ENCODE results near the gene EXOC4.
"Not testable (repeated sequence)": the region's sequence is repeated elsewhere in the genome, so short reads cannot be mapped to it uniquely, and the experiment has no call there.

Gene EXOC4

DNA sequence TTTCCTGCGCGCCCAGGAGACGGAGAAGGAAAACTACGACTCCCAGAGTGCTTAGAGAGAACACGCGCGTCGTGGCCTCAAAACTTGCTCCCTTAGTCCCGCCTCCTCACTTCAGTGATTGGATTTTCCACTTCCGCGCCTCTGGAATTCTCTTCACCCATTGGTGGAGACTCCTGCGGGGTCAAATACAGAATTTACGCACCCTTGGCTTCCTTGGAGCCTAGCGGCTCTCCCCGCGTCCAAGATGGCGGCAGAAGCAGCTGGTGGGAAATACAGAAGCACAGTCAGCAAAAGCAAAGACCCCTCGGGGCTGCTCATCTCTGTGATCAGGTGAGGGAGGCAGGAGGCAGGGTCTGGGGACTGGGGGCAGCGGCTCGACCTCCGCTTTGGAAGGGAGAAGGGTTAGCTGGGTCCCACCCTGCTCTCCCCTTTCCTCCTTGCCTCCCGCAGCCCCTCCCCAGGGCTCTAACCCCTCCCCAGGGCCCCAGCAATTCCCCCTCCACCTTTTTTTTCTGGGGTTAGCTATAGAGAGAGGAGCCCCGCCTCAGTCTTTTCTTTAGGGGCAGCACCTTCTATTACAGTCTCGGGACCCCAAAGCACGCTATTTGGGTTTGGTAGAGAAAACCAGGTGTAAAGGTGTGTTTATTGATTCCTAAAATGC, at the start of gene EXOC4:
Gene EXOC4 (plus strand): TSS at position 221 of the 661 bp plus-strand sequence.
- peak; percentile 91 for DNase-seq

DNA sequence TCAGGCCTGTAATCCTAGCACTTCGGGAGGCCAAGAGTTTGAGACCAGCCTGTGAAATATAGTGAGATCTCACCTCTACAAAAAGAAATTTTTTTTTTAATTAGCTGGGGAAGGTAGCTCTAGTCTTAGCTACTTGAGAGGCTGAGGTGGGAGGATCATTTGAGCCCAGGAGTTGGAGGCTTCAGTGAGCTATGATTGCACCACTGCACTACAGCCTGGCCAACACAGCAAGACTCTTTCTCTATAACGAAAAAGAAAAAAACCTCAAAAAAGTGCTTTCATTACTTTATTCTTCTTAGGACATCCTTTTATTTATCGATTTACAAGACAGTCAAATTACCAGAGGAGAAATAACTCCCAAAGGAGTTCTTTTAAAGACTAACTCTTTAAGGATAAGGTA, 49.4 kb upstream of the EXOC4 start:
- no peak for DNase-seq

DNA sequence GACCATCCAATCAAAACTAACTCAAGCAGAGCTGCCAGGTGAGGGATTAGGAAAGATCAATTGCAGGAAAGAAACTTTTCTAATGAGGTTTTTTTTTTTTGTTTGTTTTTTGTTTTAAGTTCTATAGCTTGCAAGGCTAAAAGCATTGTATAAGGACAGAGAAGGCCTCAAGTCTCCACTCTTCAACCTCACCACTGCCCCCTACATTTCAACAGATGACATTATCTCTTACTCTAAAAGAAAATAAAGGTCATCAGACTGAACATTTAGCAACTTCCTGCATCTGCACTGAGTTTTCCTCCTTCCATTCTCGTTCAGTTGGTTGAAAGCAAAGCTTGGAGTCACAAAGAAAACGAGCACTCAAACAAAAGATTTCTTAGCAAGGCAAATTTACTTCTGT, 45.2 kb upstream of the EXOC4 start:
- no peak for DNase-seq

DNA sequence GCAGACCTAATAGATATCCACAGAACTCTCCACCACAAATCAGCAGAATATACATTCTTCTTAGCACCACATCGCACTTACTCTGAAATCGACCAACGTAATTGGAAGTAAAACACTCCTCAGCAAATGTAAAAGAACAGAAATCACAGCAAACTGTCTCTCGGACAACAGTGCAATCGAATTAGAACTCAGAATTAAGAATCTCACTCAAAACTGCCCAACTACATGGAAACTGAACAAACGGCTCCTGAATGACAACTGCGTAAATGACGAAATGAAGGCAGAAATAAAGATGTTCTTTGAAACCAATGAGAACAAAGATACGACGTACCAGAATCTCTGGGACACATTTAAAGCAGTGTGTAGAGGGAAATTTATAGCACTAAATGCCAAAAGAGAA, 42.1 kb upstream of the EXOC4 start:
- not testable (repeated sequence) for DNase-seq

DNA sequence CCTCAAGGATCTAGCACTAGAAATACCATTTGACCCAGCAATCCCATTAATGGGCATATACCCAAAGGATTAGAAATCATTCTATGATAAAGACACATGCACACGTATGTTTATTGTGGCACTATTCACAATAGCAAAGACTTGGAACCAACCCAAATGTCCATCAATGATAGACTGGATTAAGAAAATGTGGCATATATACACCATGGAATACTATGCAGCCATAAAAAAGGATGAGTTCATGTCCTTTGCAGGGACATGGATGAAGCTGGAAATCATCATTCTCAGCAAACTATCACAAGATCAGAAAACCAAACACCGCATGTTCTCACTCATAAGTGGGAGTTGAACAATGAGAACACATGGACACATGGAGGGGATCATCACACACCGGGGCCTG, 39.1 kb upstream of the EXOC4 start:
- DNase-seq: not testable (repeated sequence)

DNA sequence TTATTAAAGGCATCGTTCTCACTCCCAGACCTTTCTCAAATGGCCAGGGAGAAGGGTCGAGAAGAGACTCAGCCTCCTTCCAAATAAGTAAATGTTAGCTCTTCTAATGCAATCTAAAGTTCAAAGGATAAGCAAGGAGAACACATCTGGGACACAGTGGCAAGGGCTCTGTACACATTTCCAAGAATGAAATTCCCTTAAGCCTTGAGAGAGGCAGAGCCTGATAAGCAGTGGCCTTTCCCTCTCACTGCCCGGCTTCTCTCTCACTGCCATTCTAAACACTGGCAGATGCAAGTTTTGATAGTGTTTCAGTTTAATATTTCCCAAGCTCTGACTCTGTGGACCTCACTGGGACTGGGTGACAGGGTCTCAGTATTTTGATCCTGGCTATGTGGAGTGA, 35.1 kb upstream of the EXOC4 start:
- DNase-seq: no peak

DNA sequence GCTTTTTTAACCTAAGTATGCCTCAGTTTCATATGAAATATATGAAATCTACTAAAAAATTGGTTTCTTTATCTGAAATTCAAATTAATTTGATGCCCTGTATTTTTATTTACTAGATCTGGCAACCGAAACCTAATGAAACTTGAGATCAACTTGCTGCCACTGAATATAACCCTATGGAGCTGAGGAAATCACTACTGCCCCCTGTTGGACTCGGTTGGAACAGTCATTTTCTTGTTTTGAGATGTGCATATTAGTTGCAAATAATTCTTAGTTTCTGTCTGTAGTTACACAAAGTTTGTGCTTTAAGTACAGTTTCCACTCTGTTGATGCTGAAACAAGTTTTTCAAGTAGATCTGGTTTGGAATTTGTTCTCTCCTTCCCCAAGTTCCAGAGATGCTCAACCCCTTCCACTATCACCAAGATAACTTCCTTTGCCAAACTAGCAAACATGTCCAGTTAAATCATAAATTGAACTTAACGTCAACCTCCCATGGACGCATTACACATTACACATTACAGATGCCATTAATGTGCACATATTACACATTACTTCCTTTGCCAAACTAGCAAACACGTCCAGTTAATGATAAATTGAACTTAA, 22.2 kb upstream of the EXOC4 start:
- DNase-seq: peak; percentile 66

DNA sequence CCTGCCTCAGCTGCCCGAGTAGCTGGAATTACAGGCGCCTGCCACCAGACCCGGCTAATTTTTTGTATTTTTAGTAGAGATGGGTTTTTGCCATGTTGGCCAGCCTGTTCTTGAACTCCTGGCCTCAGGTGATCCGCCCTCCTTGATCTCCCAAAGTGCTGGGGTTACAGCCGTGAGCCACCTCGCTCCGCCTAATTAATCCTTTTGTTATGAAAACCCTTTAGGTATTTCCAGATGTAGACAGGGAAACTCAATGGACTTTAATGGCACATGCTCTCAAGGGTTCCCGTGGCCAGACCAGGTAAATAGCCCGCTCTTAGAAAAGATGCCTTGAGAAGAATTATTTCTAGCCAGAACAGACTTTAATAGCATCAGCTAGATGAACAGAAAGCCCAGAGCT, 19.7 kb upstream of the EXOC4 start:
- no peak for DNase-seq

DNA sequence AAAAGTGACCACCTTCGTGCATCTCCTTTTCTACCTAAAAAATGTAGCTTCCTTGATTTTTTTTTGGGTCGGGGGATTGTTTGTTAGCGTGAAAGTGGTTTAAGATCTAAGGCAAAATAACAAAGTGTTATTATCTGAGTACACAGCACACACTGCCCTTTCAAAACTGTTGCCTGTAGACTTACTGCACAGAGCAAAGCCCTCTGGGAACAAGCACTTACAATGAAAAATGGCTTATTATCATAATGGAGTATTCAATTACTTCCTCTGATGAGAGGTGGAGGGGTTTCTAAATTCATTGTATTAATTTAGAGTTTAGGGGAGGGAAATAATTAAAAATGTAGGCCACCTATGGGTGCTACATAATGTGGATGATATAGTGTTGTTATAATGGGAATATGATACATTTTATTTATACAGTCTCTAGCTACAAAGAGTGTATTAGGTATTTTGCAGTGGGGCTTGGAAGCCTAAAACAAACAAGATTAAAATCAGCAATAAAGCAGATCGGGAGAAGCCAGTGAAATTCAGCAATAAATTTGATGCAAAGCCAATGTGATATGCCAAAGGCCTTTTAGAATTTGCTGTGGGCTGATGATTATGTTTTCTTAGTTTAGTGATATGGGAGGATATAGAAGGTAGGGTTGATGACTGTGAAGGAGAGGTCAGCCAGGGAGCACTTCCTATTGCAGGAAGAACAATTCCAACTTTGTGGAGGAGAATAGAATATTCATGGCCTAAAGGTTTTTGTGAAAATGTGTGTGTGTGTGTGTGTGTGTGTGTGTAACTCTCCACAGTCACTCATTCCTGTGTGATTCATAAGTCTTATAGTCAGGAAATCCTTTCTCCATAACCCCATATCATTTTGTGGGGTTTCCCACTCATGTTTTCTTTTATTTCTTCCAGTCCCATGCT, 17.7 kb upstream of the EXOC4 start:
- DNase-seq: no peak

DNA sequence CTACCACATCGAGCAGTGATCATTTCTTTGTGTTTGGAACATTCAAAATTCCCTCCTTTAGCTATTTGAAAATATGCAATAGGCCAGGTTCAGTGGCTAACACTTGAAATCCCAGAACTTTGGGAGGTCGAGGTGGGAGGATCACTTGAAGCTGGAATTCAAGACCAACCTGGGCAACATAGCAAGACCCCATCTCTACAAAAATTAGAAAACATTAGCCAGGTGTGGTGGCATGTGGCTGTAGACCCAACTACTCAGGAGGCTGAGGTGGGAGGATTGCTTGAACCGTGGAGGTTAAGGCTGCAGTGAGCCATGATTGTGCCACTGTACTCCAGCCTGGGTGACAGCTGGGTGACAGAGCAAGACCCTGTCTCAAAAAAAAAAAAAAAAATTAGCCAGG, 15.3 kb upstream of the EXOC4 start:
- DNase-seq: no peak

DNA sequence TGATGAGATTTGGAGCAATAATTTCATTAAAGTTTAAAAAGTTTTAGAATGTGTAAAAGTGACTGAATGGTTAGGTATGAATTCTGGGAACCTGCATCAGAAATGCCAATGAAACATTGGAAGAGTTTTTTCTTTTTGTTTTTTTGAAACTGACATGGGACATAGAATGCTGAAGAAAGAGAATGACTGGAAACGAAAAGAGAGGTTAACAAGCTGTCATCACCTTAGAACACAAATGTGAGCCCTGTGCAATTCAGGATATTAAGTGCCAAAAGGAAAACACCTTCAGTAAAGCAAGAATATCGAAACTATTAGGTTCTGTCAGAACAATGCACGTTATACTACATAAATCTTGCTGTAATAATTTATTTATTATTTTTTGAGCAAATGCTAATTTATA, 12.6 kb upstream of the EXOC4 start:
- no peak for DNase-seq

DNA sequence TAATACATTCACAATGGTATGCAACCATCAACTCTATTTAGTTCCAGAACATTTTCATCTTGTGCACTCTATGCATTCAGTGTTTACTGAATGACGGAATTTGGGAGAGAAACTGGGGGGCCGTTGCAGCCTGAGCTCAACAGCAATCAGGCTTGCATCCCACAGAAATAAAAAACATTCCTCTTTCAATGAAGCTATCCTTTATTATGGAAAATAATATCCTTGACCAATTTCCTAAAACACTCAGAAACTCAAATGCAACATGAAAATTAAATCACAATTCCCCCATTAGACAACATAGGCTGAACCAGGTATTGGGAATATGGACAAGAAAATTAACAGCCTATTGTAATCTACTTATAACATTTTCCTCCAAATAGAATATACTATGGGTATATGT, 6.3 kb upstream of the EXOC4 start:
- DNase-seq: no peak

DNA sequence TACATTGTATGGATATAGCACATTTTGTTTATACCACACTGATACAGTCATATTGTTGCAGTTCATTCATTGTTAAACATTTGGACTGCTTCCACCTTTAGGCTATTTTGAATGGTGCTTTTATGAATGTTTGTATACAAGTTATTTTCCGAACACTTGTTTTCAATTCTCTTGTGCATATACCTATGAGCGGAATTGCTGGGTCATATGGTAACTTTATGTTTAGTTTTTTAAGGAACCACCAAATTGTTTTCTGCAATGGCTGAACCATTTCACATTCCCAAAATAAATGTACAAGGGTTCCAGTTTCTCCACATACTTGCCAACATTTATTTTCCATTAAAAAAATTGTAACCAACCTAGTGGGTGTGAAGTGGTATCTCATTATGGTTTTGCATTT, 4.0 kb upstream of the EXOC4 start:
- no peak for DNase-seq

DNA sequence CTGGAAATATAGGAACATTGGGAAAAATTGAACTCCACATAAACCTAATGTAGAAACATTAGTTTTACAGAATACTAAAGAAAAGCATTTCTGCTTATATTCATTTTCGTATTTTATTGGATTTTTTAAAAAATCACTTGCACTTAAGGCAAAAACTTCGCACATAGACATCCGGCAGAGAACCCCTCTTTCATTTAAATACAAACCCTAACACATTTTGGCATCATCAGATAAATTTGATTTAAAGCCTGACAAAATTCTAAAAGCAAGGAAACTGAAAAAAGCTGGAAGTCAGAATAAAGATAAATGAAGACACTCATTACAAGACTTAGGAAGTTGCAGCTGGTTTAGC, 396 bp upstream of the EXOC4 start:
- DNase-seq: no peak

DNA sequence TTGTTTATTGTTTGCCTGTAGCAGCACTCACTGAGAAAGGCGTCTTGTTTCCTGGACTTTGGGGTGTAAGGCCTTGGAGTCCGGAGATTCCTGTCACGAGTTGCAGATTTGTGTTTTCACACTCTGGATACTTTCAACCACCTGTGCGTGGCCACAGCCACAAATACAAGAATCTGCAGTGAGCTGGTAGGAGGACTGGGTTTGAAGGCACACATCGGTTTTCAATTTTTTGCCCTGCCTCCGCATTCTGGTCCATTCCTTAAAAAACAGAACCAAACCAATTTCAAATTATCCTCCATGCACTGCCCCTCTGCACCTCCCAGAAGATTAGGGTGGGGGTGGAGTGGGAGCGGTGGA, 619 bp downstream of the EXOC4 start:
- DNase-seq: peak; percentile 64

DNA sequence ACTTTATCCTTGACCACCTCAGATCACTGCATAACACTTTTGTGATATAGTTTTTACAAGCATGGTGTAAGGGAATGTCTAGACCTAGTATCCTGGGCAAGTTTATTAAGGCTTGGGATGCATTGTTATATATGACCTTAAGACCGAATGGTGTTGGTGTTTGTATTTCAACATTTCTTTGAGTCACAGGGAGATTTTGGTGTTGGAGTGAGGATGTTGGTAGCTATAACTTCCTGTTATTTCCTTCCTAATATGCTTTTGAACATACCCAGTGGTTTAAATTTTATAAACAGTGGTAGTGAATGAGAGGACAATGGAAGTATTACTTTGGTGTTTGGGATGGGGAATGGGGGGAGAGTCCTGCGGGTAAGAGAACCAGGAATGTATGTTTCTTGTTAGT, 2.6 kb downstream of the EXOC4 start:
- no peak for DNase-seq

DNA sequence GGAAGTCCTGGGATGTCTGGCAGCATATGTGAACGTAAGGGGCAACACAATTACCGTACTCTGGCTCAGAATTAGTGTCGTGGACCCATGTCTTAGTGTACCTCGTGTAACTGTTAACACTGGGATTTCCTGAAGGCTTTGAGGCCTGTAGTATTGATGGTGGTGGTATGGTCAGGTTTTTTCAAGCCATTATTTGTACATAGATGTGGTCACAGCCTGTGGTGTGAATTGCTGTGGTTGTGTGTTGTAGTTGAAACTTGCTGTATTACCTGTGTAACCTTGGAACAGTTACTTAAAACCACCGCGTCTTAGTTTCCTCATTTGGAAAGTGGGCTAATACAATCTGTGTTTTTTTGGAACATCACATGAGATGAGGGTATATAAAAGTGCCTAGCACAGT, 5.3 kb downstream of the EXOC4 start:
- DNase-seq: no peak

DNA sequence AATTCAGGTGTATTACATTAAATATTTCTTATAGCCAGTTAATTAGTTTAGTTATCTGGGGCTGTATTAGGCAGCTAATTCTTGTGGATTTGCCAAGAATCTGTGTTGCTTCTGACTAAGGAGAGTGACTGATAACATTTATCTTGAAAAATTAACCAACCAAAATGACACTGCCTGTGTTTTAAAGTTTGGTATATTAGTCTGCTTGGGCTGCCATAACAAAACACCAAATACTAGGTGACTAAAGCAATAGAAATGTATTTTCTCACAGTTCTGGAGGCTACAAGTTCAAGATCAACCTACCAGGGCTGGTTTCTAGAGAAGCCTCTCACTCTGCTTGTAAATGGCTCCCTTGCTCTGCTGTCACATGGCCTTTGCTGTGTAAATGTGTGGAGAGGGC, 12.9 kb downstream of the EXOC4 start:
- DNase-seq: no peak

DNA sequence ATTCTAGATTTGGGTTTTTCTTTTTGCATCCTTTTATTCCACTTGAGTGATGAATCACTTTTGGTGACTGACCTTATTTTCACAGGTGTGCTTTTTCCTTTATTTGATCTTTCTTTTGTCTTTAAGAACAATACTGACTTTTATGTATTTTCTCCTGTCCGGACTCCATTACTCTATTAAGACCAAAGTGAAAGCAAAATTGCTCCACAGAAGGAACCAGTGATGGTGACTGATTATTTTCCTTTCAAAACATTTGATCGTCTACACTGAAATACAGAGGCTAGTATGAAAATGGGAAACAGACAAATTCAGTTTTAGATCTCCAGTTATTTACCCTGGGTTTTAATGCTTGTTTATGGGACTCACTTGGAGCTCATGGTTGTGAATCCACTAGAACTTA, 15.5 kb downstream of the EXOC4 start:
- DNase-seq: no peak

DNA sequence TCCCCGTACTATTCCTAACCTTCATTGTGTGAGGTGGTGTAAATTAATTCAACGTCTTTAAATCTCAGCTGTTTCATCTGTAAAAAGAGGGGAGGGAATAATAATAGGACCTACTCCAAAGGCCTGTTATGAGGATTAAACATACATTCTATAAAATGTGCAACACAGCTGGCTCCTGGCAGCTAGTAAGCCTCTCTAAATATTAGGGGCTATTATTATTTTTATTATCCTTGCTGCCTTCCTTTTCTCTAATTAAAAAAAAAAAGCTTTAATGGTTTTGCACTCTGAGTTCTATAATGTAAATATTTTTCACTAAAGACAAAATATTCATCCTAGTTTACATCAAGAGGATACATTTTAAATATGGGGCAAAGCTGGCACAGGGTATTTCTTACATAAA, 19.5 kb downstream of the EXOC4 start:
- DNase-seq: no peak

DNA sequence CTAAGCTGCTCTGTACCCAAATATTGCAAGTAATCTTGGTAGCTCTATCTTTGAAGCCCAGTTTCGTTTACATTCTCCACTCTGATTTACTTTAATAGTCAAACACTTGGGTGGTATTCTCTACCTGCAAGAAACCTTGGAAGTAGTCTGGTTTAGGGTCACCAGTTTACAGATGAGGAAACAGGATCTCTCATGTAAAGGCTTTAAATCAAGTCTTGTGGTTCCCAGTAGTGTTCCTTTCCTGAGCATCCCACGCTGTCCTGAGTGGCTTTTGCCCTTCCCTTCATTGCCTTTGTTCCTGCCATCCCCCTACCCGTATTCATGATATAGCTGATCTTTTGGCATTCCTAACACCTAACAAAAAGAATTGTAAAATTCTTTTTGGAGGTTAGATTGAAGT, 20.3 kb downstream of the EXOC4 start:
- no peak for DNase-seq

DNA sequence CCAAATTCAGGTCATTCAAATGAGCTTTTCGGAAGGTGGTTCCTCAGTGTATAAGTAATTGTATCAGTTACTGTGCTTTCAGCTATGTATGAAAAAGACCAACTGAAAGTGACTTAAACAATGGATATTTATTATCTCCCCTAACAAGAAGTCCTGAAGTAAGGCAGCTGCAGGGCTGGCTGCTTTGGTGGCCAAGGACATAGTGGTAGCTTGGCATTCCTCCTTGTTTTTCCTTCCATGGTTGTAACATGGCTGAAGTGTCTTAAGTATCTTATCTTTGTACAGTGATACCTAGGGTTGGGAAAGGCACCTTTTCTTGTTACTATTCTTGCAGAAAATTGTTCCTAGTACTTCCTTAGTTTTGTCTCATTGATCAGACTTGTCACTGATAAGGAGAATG, 21.4 kb downstream of the EXOC4 start:
- DNase-seq: no peak

DNA sequence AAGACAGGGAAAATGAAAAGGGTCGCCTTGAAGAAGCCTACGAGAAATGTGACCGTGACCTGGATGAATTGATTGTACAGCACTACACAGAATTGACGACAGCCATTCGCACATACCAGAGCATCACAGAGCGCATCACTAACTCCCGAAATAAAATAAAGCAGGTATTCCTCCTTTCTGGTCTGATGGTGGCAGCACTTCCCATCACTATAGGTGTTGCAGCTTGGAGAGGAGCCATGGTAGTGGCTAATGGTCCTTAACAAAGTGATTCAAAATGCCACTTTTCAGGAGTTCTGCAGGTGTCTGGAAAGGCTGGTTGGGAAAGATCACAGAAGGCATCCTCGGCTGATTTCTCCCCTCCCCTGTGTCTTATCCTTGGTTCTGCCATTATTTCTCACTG, 22.1 kb downstream of the EXOC4 start:
- no peak for DNase-seq

DNA sequence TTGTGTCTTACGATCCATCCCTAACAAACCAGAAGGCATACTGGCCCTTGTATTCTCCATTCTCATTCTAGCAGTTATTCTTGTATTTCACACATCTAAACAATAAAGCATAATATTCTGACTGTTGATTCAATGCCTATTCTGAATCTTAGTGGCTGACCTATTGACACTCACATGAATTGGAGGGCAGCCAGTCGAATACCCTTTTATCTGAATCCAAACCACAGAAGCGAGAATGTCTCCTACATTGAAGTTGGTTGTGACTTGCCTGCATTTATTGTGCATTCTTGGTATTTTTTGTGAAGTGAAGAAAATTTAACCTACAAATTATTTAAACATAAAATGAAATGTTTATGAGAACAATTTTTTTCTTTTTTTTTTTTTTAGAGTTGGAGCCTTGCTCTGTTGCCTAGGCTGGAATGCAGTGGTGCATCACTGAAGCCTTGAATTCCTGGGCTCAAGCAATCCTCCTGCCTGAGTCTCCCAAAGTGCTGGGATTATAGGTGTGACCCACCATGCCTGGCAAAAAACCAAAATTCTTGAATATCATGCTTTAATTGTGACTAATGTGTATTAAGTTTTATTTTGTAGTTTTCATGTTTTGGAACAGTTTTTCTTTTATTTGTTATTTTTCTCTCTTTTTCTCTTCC, 22.7 kb downstream of the EXOC4 start:
- DNase-seq: no peak

All from activated CD8-positive, alpha-beta memory T cell treated with anti-CD3 and anti-CD28 coated beads for 24 hours (primary cell).